NCI-H146 (cell line): ENCODE data around the gene TNN.
"Not testable (repeated sequence)": the region's sequence is repeated elsewhere in the genome, so short reads cannot be mapped to it uniquely, and the experiment has no call there.

Experiments used
- DNase-seq: peaks from one replicate; lab custom pipeline; 2025; lab: John Stamatoyannopoulos, UW

Gene TNN

GRCh38 chr1:175108331-175108820, 40.7 kb downstream of the TNN start:
- DNase-seq, result not testable (repeated sequence)

- no peak for DNase-seq
Observed at GRCh38 chr1:175114996-175115395, 47.4 kb downstream of the TNN start.

- DNase-seq, result no peak
Observed at GRCh38 chr1:175116210-175116798, 48.7 kb downstream of the TNN start.

- DNase-seq, result no peak
Observed at GRCh38 chr1:175116903-175117302, 49.3 kb downstream of the TNN start.

GRCh38 chr1:175118375-175119367, 51.0 kb downstream of the TNN start:
- no peak for DNase-seq

- no peak for DNase-seq
Observed at GRCh38 chr1:175120511-175120910, 52.9 kb downstream of the TNN start.

GRCh38 chr1:175124861-175125260, 57.2 kb downstream of the TNN start:
- DNase-seq, result no peak

GRCh38 chr1:175126347-175126746, 58.7 kb downstream of the TNN start:
- no peak for DNase-seq

- DNase-seq, result no peak
Observed at GRCh38 chr1:175127565-175127964, 59.9 kb downstream of the TNN start.

GRCh38 chr1:175128523-175128922, 60.9 kb downstream of the TNN start:
- no peak for DNase-seq

GRCh38 chr1:175129182-175129581, 61.5 kb downstream of the TNN start:
- no peak for DNase-seq

- no peak for DNase-seq
Observed at GRCh38 chr1:175129644-175129996, 62.0 kb downstream of the TNN start.

GRCh38 chr1:175129997-175130648, 62.5 kb downstream of the TNN start:
- DNase-seq, result peak; percentile 64

GRCh38 chr1:175130649-175131045, 63.0 kb downstream of the TNN start:
- no peak for DNase-seq

- DNase-seq, result no peak
Observed at GRCh38 chr1:175131095-175131494, 63.5 kb downstream of the TNN start.

- DNase-seq, result no peak
Observed at GRCh38 chr1:175132436-175132835, 64.8 kb downstream of the TNN start.

GRCh38 chr1:175133673-175134435, 66.2 kb downstream of the TNN start:
- no peak for DNase-seq

GRCh38 chr1:175134500-175134899, 66.9 kb downstream of the TNN start:
- no peak for DNase-seq

- DNase-seq, result no peak
Observed at GRCh38 chr1:175136246-175136645, 68.6 kb downstream of the TNN start.

- no peak for DNase-seq
Observed at GRCh38 chr1:175137369-175137768, 69.7 kb downstream of the TNN start.

GRCh38 chr1:175138579-175138978, 70.9 kb downstream of the TNN start:
- DNase-seq, result no peak
